HFF-Myc (cell line): ENCODE data around the gene NCLN.

ENCODE experiments used
- DNase-seq: peaks from one replicate; pipeline ENCODE4 v3.0.0-alpha.2; 2011; ENCODE audit warnings: low read depth; ENCODE audit errors: extremely low read depth
- H3K4me3 ChIP-seq: replicated peaks from 2 replicates; pipeline ENCODE4 v1.5.1; 2011; ENCODE audit warnings: low read depth, mild to moderate bottlenecking, control low read depth, low read length
- TF ChIP-seq, protein P1 (sequence below): IDR thresholded peaks from 2 replicates; pipeline ENCODE4 v1.5.1; 2012; ENCODE audit warnings: mild to moderate bottlenecking, low read depth, low read length, control low read depth; ENCODE audit errors: missing control alignments

Gene NCLN

DNA sequence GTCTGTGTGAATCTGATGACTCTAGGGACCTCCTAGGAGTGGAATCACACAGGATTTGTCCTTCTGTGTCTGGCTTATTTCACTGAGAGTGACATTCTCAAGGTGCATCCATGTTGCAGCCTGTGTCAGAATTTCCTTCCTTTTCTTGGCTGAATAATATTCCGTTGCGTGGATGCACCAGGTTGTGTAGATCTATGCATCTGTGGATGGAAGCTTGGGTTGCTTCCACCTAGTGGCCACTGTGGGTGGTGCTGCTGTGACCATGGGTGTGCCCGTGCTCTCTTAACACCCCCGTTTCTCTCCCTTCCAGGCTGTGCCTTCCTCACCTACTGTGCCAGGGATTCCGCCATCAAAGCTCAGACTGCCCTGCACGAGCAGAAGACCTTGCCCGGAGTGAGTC is 64.9 kb downstream of the NCLN start:
- DNase-seq, result no peak
- TF ChIP-seq, protein P1, sequence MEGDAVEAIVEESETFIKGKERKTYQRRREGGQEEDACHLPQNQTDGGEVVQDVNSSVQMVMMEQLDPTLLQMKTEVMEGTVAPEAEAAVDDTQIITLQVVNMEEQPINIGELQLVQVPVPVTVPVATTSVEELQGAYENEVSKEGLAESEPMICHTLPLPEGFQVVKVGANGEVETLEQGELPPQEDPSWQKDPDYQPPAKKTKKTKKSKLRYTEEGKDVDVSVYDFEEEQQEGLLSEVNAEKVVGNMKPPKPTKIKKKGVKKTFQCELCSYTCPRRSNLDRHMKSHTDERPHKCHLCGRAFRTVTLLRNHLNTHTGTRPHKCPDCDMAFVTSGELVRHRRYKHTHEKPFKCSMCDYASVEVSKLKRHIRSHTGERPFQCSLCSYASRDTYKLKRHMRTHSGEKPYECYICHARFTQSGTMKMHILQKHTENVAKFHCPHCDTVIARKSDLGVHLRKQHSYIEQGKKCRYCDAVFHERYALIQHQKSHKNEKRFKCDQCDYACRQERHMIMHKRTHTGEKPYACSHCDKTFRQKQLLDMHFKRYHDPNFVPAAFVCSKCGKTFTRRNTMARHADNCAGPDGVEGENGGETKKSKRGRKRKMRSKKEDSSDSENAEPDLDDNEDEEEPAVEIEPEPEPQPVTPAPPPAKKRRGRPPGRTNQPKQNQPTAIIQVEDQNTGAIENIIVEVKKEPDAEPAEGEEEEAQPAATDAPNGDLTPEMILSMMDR, result peak; percentile 64
- H3K4me3 ChIP-seq, result no peak overlapping the region

DNA sequence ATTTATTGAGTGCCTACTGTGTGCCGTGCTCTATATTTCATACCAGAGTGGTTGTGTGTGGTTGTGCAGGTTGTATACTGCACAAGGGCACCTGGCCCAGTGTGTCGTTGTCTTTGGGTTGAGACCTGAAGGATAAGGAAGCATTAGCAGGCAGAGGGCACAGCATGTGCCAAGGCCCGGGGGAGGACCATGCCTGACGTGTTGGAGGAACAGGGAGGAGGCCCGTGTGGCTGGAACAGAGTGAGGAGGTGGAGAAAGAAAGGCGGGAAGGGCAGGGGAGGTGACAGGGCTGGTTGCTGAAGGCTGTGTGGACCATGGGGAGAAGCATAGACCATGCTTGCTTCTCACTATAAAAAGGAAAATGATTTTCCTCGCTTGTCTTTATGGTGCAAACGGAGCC is 65.5 kb downstream of the NCLN start:
- no peak for DNase-seq
- H3K4me3 ChIP-seq, result no peak overlapping the region
- TF ChIP-seq, protein P1, result no peak

DNA sequence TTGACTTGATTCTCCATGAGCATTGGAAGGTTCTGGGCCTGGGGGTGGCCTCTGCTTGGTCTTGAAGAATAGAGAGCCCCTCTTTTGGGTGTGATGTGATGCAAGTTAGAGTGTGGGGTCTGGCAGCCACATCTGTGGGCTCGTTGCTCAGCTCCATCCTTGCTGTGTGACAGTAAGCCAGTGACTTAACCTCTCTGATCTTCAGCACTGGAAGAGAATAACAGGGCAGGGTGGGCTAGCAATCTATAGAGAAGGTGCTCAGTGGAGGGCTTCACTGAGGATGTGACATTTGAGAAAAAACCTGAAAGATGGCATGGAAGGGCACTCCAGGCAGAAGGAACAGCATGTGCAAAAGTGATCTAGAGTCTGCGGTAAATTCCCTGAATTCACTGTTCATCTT is 66.9 kb downstream of the NCLN start:
- TF ChIP-seq, protein P1, result no peak
- DNase-seq, result no peak
- no peak overlapping the region for H3K4me3 ChIP-seq

DNA sequence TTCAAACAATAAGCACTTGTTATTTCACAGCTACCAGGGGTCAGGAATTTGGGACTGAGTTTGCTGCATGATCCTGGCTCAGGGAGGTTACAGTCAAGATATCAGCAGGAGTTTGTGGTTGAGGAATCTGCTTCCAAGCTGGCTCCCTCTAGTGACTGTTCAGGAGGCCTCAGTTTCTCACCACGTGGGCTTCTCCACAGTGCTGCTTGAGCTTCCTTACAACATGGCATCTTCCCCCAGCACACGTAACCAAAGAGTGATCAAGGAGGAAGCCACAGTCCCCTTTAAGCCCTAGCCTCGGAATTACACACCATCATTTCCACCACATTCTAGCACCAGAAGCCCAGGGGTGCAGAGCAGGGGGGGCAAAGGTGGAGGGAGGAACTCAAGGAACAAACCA is 67.5 kb downstream of the NCLN start:
- no peak overlapping the region for H3K4me3 ChIP-seq
- TF ChIP-seq, protein P1, result no peak
- no peak for DNase-seq

DNA sequence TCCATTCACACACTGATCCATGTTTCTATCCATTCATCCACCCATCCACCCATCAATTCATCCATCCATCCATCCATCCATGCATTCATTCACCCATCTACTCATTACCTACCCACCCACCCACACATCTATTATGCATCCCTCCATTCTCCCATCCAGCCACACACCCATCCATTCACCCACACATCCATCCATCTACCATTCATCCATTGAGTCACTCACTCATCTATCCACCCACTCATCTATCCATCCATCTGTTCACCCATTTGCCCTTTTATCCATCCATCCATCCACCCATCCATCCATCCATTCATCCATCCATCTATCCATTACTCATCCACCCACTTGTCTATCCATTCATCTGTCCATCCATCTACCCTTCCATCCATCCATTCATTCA is 68.8 kb downstream of the NCLN start:
- H3K4me3 ChIP-seq, result no peak overlapping the region
- DNase-seq, result no peak
- TF ChIP-seq, protein P1, result no peak

DNA sequence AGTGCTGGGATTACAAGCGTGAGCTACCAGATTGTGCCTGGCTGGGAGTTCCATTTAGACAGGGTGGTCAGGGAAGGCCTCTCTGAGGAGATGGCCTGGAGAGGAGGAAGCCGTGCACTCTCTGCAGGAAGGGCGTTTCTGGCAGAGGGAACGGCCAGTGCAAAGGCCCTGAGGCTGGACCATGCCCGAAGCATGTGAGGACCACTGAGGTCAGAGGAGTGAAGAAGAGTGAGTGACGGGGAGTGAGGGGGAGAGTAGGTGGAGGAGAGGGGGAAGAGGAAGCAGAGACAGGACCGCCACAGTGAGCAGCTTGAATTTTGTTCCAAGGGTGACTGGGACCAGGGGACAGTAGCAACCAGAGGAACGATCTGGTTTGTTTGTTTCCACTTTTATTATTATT is 71.3 kb downstream of the NCLN start:
- DNase-seq, result no peak
- H3K4me3 ChIP-seq, result no peak overlapping the region
- TF ChIP-seq, protein P1, result no peak
